Activated CD4-positive, alpha-beta T cell treated with anti-CD3 and anti-CD28 coated beads for 36 hours (primary cell): ENCODE data around the gene BRD7. TPM values are rescaled to one million over a fixed set of nuclear protein-coding genes. Genes with fewer than 3 reads are reported as not detected.

Experiments used
- ATAC-seq: fragments of 200-7000 bp; cut with Tn5 transposase; one replicate; pipeline ENCODE4 v1.10.0; 2021; ENCODE audit warnings: mild to moderate bottlenecking, moderate library complexity
- CTCF ChIA-PET: fragments of 350-600 bp; sonication (Branson Sonifier 250); formaldehyde crosslinking; loops from one replicate; lab custom pipeline; 2021; ENCODE audit warnings: antibody characterized with exemption; lab: Charles Lee
- POLR2A ChIA-PET: fragments of 350-600 bp; sonication (Branson Sonifier 250); formaldehyde crosslinking; loops from one replicate; lab custom pipeline; 2021; ENCODE audit warnings: antibody characterized with exemption, inconsistent platforms; lab: Charles Lee
- DNase-seq: peaks from one replicate; pipeline ENCODE4 v3.0.0-alpha.2; 2020
- H3K27ac Mint-ChIP-seq: one replicate; pipeline ENCODE4 v1.8.0; 2021; ENCODE audit warnings: mixed read lengths
- H3K27me3 Mint-ChIP-seq: one replicate; pipeline ENCODE4 v1.8.0; 2021; ENCODE audit warnings: mixed read lengths
- H3K36me3 Mint-ChIP-seq: one replicate; pipeline ENCODE4 v1.8.0; 2021; ENCODE audit warnings: low read depth, mixed read lengths
- H3K4me1 Mint-ChIP-seq: one replicate; pipeline ENCODE4 v1.8.0; 2021; ENCODE audit warnings: mixed read lengths
- H3K4me3 Mint-ChIP-seq: one replicate; pipeline ENCODE4 v1.8.0; 2021; ENCODE audit warnings: mild to moderate bottlenecking, moderate library complexity, mixed read lengths
- H3K9me3 Mint-ChIP-seq: one replicate; pipeline ENCODE4 v1.8.0; 2021; ENCODE audit warnings: low read depth, mixed read lengths
- intact Hi-C, 2 experiments: fragments of 100-400 bp; cut with DNase I in 1 of 2; cut with micrococcal nuclease in 1 of 2; formaldehyde crosslinking; loops; one replicate each; pipeline versions ENCODE4 v1.14.2 to v1.15.1; 2022 to 2024; cut with DNase I, micrococcal nuclease
- total RNA-seq, 2 experiments: library from RNA; stranded (reverse); gene quantifications; one replicate each; pipeline ENCODE4 v1.2.3, GENCODE V29; 2021

The BRD7 gene
- total RNA-seq, 2 experiments from 2014 or later: 87.7 to 104 TPM

DNA sequence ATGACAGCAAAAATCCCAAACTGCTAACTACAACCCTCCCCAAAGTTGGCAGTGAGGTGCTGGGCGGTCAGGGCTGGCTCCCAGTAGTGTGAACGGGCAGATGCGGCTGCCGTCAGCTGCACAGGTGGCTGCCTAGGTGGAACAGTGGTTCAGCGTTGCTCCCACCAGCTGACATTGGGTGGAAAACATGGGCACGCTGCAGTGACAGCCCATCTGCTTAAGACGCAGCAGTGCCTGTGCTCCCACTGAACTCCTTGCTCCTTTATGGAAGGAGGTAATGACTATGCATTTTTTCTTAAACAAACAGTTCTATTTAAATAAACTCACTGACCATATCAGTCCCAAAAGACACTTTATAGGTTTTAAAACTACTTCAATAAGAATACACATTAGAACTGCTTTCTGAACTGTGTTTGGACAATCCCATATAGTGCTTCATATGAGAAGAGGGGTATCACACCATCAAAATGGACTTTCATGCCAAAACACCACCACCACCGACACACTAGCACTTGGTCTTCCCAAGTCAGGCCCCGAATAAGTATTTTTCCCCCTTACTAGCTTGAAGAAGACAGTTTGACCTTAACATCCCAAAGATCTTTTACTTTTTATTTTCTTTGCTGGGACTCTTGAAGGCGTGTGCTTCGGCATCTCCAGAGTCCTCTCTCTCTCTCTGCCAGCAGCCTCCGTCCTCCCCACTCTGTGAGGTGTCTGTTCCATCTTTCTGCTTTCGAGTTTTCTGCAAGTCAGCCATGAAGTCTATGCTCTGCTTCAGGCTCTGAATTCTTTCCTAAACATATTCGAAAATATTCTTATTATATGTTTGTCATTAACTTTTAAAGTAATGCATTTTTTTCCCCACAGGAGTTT, 34.4 kb downstream of the BRD7 start:
- H3K4me3 Mint-ChIP-seq: no peak overlapping the region
- DNase-seq (no peak), ATAC-seq (no peak)
- CTCF ChIA-PET: interaction anchor here (14.5 kb wide), 1 partner anchor 21 kb away, joined by 304 read pairs; no protein-coding TSS in a partner anchor
- peaks cover 48% of the 10 kb centered on the region for H3K36me3 Mint-ChIP-seq
- POLR2A ChIA-PET: no interaction called here
- no peaks in the 10 kb centered on the region for H3K27me3 Mint-ChIP-seq
- H3K9me3 Mint-ChIP-seq: no peaks in the 10 kb centered on the region
- peaks cover 76% of the 10 kb centered on the region for H3K4me1 Mint-ChIP-seq
- peak overlapping the region; percentile 94 for H3K27ac Mint-ChIP-seq
- intact Hi-C loops: no loop called here

DNA sequence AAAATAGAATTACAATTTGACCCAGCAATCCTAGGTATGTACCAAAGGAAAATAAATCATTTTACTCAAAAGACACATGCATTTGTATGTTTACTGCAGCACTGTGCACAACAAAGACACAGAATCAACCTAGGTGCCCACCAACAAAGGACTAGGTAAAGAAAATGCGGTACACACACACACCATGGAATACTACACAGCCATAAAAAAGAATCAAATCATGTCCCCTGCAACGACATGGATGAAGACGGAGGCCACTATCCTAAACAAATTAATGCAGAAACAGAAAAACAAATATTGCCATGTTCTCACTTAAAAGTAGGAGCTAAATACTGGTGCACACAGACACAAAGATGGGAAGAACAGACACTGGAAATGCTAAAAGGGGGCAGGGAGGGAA, 36.2 kb downstream of the BRD7 start:
- Mint-ChIP-seq H3K9me3 (no peaks in the 10 kb centered on the region), H3K27me3 (no peaks in the 10 kb centered on the region), H3K4me1 (peaks cover 71% of the 10 kb centered on the region), H3K27ac (no peak overlapping the region), H3K4me3 (no peak overlapping the region), H3K36me3 (peaks cover 51% of the 10 kb centered on the region)
- POLR2A ChIA-PET: no interaction called here
- DNase-seq: no peak
- intact Hi-C loops: no loop called here
- CTCF ChIA-PET: interaction anchor here (1.1 to 14.5 kb wide), 2 partner anchors 10 to 23 kb away, joined by 3 to 304 read pairs; no protein-coding TSS in a partner anchor
- no peak for ATAC-seq

- Mint-ChIP-seq H3K4me1 (peaks cover 71% of the 10 kb centered on the region), H3K9me3 (no peaks in the 10 kb centered on the region), H3K27ac (no peak overlapping the region), H3K4me3 (no peak overlapping the region), H3K27me3 (no peaks in the 10 kb centered on the region), H3K36me3 (peaks cover 49% of the 10 kb centered on the region)
- ATAC-seq (no peak), DNase-seq (no peak)
- intact Hi-C loops: no loop called here
- POLR2A ChIA-PET: no interaction called here
- CTCF ChIA-PET: interaction anchor here (14.5 kb wide), 1 partner anchor 24 kb away, joined by 304 read pairs; no protein-coding TSS in a partner anchor
These were observed 37.2 kb downstream of the BRD7 start for GRCh38 chr16:50331570-50331969.

DNA sequence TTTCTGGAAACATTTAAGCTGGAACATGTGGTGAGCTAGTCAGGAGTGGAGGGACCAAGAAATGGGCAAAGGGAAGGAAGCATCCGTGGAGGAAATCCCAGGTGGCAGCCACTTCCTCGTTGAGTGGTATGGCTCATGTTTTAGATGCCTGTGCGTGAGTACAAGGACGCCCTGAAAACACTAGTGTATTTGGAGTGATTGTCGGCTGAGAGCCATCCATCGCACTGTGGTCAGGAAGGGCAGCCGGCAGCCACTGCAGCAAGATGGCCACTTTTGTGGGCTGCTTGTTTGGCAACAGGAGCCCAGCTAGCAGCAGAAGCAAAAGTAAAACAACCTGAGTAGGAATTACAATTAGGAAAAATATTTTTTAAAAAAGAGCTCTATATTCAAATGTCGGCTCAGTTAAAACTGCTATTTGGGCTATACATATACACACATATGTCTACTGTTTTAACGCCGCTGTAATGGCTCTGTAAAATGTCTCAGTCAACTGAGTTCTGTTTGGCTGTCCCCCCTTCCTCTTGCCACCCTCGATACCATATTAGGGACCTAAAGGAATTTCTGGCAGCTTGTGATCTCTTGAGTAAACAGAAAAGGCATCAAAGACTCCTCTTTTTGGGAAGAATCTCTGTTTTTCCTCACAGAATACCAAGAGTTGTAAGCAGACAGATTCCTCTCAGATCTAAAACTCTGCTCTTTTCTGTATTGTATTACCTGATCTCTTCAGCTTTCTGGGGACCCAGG, 39.2 kb downstream of the BRD7 start:
- Mint-ChIP-seq H3K27me3 (no peaks in the 10 kb centered on the region), H3K9me3 (no peaks in the 10 kb centered on the region), H3K4me3 (no peak overlapping the region), H3K36me3 (peaks cover 52% of the 10 kb centered on the region), H3K4me1 (peaks cover 56% of the 10 kb centered on the region), H3K27ac (peak overlapping the region; percentile 68)
- CTCF ChIA-PET: interaction anchor here (0.6 to 14.5 kb wide), 9 partner anchors 9 to 477 kb away, joined by 3 to 304 read pairs (median 3); no protein-coding TSS in a partner anchor
- intact Hi-C loops: loop anchor here (5.0 to 10.0 kb wide), 2 partner anchors 38 to 115 kb away; partner anchors contain the start of gene BRD7 (in 1 of the 2)
- DNase-seq (no peak), ATAC-seq (no peak)
- POLR2A ChIA-PET: interaction anchor here (0.6 kb wide), 1 partner anchor 78 kb away, joined by 11 read pairs; no protein-coding TSS in a partner anchor

GRCh38 chr16:50326835-50327465, 41.8 kb downstream of the BRD7 start:
- no peaks in the 10 kb centered on the region for H3K27me3 Mint-ChIP-seq

GRCh38 chr16:50326264-50326663, 42.5 kb downstream of the BRD7 start:
- peaks cover 45% of the 10 kb centered on the region for H3K36me3 Mint-ChIP-seq
- no peaks in the 10 kb centered on the region for H3K27me3 Mint-ChIP-seq
- peaks cover 52% of the 10 kb centered on the region for H3K4me1 Mint-ChIP-seq
- ChIA-PET CTCF (interaction anchor here (0.8 to 14.5 kb wide), 18 partner anchors 10 to 480 kb away, joined by 3 to 304 read pairs (median 6); partner anchors contain the start of gene CNEP1R1), POLR2A (no interaction called here)
- intact Hi-C loops: loop anchor here (2.0 to 10.0 kb wide), 4 partner anchors 41 to 339 kb away; partner anchors contain the start of gene BRD7 (in 1 of the 2)
- no peaks in the 10 kb centered on the region for H3K9me3 Mint-ChIP-seq
- DNase-seq: no peak
- ATAC-seq: no peak
- no peak overlapping the region for H3K27ac Mint-ChIP-seq
- no peak overlapping the region for H3K4me3 Mint-ChIP-seq

More at GRCh38 chr16:50326835-50327465, 41.8 kb downstream of the BRD7 start:
- intact Hi-C loops: loop anchor here (1.0 to 10.0 kb wide), 10 partner anchors 12 to 479 kb away; partner anchors contain the start of gene BRD7 (in 2 of the 2)
- POLR2A ChIA-PET: interaction anchor here (0.6 to 1.2 kb wide), 6 partner anchors 12 to 354 kb away, joined by 3 to 8 read pairs (median 3); partner anchors contain the start of gene SNX20
- H3K4me1 Mint-ChIP-seq: peaks cover 57% of the 10 kb centered on the region
- CTCF ChIA-PET: interaction anchor here (0.6 to 14.5 kb wide), 46 partner anchors 10 to 480 kb away, joined by 3 to 304 read pairs (median 4); partner anchors contain the start of genes BRD7 and CNEP1R1
- H3K36me3 Mint-ChIP-seq: peaks cover 45% of the 10 kb centered on the region
- no peak overlapping the region for H3K4me3 Mint-ChIP-seq
- H3K27ac Mint-ChIP-seq: peak overlapping the region; percentile 82
- ATAC-seq: peak; percentile 92
- peak; percentile 81 for DNase-seq
- H3K9me3 Mint-ChIP-seq: no peaks in the 10 kb centered on the region

- ChIA-PET POLR2A (no interaction called here), CTCF (interaction anchor here (1.0 to 14.5 kb wide), 3 partner anchors 15 to 342 kb away, joined by 3 to 304 read pairs (median 44); no protein-coding TSS in a partner anchor)
- Mint-ChIP-seq H3K4me3 (no peak overlapping the region), H3K27me3 (no peaks in the 10 kb centered on the region), H3K4me1 (peaks cover 46% of the 10 kb centered on the region), H3K36me3 (peaks cover 48% of the 10 kb centered on the region), H3K27ac (peak overlapping the region; percentile 44), H3K9me3 (no peaks in the 10 kb centered on the region)
- ATAC-seq: no peak
- intact Hi-C loops: loop anchor here in 1 of 2 experiments (10.0 kb wide), 1 partner anchor 110 kb away; no protein-coding TSS in a partner anchor
- no peak for DNase-seq
These were observed 44.4 kb downstream of the BRD7 start for GRCh38 chr16:50324345-50324744.

- ChIA-PET CTCF (interaction anchor here (0.7 to 14.5 kb wide), 5 partner anchors 11 to 424 kb away, joined by 3 to 304 read pairs (median 4); no protein-coding TSS in a partner anchor), POLR2A (no interaction called here)
- Mint-ChIP-seq H3K4me1 (peaks cover 45% of the 10 kb centered on the region), H3K27me3 (no peaks in the 10 kb centered on the region), H3K4me3 (no peak overlapping the region), H3K9me3 (no peaks in the 10 kb centered on the region), H3K27ac (peak overlapping the region; percentile 44), H3K36me3 (peaks cover 49% of the 10 kb centered on the region)
- no peak for ATAC-seq
- intact Hi-C loops: loop anchor here in 1 of 2 experiments (1.0 to 10.0 kb wide), 2 partner anchors 109 to 483 kb away; no protein-coding TSS in a partner anchor
- no peak for DNase-seq
These were observed 45.3 kb downstream of the BRD7 start for GRCh38 chr16:50323335-50324011.

DNA sequence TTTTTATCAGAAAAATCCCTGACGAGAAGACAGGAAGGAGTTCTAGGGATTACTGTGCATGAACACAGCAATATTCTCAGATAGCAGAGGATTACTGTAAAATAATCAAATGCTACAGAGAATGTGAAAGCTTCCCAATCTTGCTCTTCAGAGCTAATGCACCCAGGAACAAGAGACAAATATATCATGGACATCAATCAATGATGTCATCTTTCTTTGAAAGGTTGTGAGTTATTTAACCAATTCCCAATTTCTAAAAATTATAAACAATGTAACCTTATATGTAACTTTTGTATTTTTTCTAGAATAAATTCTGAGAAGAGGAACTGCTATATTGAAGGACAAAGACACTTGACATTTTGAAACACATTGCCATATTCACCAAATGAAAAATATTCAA, 46.5 kb downstream of the BRD7 start:
- intact Hi-C loops: loop anchor here in 1 of 2 experiments (10.0 kb wide), 1 partner anchor 108 kb away; no protein-coding TSS in a partner anchor
- H3K27ac Mint-ChIP-seq: no peak overlapping the region
- H3K4me1 Mint-ChIP-seq: peaks cover 37% of the 10 kb centered on the region
- peaks cover 48% of the 10 kb centered on the region for H3K36me3 Mint-ChIP-seq
- no peak overlapping the region for H3K4me3 Mint-ChIP-seq
- DNase-seq (no peak), ATAC-seq (no peak)
- H3K9me3 Mint-ChIP-seq: no peaks in the 10 kb centered on the region
- H3K27me3 Mint-ChIP-seq: no peaks in the 10 kb centered on the region
- ChIA-PET POLR2A (no interaction called here), CTCF (interaction anchor here (0.5 to 14.5 kb wide), 12 partner anchors 10 to 484 kb away, joined by 3 to 304 read pairs (median 3); no protein-coding TSS in a partner anchor)

GRCh38 chr16:50320310-50320709, 48.5 kb downstream of the BRD7 start:
- Mint-ChIP-seq H3K27ac (peak overlapping the region; percentile 42), H3K9me3 (no peaks in the 10 kb centered on the region), H3K4me3 (no peak overlapping the region), H3K27me3 (no peaks in the 10 kb centered on the region), H3K36me3 (peaks cover 52% of the 10 kb centered on the region), H3K4me1 (peaks cover 37% of the 10 kb centered on the region)
- ChIA-PET CTCF (interaction anchor here (0.8 to 14.5 kb wide), 2 partner anchors 35 to 486 kb away, joined by 3 to 304 read pairs; no protein-coding TSS in a partner anchor), POLR2A (no interaction called here)
- DNase-seq (no peak), ATAC-seq (no peak)
- intact Hi-C loops: loop anchor here in 1 of 2 experiments (10.0 kb wide), 1 partner anchor 106 kb away; no protein-coding TSS in a partner anchor
